NCI-H524 treated with DMSO at 0.1 percent for 48 hours (cell line): Measurements from ENCODE around the gene GCNT2.
"Not testable (repeated sequence)": the region's sequence is repeated elsewhere in the genome, so short reads cannot be mapped to it uniquely, and the experiment has no call there.

Experiments
- DNase-seq: peaks from one replicate; lab custom pipeline; 2025; lab: John Stamatoyannopoulos, UW

GCNT2 gene

GRCh38 chr6:10514049-10514780 lies 6.9 kb upstream of the GCNT2 start:
- DNase-seq: no peak

DNA sequence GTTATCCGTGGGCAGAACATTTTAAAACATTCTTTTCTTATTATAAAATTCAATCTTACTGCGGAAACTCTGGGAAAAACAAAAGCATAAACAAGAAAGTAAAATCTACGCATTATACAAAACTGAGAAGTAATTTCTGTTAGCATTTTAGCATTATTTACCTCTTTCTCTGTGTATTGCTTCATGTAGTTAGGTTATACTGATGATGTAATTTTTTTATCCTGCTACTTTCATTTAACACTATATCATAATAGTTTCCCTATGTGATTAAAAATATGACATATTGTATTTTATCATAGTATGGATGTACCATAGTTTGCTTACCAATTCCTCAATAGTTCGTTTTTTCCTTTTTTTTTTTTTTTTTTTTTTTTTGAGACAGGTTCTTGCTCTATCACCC lies 4.2 kb upstream of the GCNT2 start:
- DNase-seq: no peak

DNA sequence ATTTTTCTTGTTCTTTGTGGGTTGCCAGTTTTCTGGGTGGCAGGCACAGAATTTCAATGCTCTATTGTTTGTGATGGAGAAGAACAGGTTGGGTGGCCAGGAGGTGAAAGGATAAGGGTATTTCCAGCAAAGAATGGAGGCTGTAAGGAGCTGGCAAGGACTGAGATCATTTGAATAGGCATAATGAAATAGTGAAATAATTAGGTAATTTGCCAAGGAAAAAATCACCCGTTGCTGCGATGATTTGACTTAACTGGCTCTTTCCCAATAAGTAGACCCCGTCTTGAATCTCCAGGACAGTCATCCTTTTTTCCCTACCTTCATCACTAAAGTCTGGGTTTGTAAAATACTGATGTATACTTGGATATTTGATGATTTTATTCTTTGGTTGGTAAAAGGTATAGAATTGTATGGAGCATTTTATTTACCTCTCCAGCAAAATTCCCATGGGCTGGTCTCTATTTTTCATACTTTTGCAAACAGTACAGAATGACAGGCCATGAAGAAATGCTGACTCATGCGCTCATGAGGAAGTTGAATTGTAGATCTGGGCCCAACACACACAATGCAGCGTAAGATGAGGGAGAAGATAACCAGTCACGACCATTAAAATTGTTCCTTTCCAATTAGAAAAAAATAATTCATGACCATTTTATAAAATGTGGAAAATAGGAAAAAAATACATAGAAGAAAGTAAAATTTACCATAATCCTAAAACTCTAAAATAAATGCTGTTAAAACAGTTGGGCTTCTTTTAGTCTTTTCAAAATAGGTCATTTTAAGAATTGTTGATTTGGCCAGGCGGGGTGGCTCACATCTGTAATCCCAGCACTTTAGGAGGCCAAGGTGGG lies 2.4 kb upstream of the GCNT2 start:
- DNase-seq: no peak

- DNase-seq: not testable (repeated sequence)
Observed at GRCh38 chr6:10519408-10519697, 1.8 kb upstream of the GCNT2 start.

GRCh38 chr6:10520468-10520867 lies 683 bp upstream of the GCNT2 start:
- no peak for DNase-seq

GRCh38 chr6:10522929-10523573 lies 1.9 kb downstream of the GCNT2 start:
- DNase-seq: no peak

GRCh38 chr6:10526156-10526555 lies 5.0 kb downstream of the GCNT2 start:
- no peak for DNase-seq

DNA sequence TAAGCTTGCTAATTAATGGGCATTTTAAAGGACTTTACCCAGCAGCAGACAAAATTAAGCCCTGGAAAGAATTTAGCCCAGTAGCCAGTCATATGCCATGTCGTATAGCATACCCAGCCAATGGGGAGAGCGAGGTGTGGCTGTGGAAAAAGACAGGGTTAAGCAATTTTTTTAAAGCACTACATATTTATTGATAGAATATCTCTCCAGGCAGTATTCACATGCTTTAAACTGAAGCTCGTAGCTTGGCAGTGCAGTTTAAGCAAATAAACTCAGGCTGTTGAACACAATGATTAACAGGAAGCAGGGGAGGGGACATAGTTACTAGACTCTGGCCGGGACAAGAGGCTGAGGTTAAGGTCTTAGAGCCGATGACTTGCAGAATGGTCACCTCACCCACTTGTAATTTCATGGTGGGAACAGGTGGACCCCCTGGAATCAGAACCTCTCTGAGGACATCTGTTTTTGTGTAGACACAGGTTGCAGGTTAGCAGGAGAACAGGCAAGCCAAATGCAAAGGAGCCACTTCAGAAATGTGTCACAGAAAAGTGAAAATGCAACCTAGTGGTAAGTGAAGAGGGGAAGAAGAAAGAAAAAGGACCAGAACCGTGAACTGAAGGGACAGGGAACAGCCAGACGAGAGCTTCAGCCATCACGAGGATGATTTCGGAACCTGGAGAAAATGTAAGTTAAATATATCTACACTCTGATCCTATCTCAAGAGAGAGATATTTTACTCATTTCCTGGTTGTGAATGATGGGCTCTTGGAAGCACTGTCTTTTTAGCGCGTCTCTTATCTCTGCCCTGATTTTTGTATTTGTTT lies 7.2 kb downstream of the GCNT2 start:
- DNase-seq: no peak

GRCh38 chr6:10529231-10529801 lies 8.2 kb downstream of the GCNT2 start:
- DNase-seq: no peak

GRCh38 chr6:10529828-10530374 lies 8.8 kb downstream of the GCNT2 start:
- not testable (repeated sequence) for DNase-seq

DNA sequence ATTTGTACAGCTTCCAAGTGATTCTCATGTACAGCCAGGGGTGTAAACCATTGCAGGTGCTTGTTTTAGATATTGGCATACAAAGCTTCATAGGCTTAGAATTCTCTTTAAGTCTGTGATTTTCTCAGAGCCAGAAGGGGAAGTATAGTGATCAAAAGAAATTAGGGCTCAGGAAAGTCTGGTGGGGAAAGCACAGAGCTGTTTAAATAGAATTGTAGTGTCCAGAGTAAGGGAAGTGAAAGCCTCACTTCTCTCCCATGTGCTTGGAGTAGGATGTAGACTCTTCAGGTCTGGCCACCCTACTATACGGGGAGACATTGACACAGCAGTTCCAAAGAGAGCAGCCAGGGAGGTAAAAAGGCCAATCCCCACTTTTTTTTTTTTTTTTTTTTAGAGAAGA lies 10.4 kb downstream of the GCNT2 start:
- no peak for DNase-seq

DNA sequence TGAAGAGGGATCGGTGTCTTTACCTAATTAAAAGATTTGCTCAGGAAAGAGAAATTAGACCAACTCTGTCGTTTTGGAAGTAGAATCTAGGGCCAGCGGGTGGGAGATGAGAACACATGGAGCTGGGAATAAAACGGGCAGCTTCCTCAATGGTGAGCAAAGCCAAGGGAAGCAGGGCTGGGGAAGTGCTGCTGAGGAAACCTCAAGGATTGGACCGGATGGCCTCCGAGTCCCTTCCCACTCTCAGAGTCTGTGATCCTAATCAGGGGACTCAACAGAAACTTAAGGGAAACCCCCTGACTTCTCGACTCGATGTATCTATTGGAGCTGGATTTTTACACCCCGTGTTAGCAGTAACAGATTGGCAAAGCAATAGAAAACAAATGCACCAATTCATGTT lies 10.8 kb downstream of the GCNT2 start:
- no peak for DNase-seq

DNA sequence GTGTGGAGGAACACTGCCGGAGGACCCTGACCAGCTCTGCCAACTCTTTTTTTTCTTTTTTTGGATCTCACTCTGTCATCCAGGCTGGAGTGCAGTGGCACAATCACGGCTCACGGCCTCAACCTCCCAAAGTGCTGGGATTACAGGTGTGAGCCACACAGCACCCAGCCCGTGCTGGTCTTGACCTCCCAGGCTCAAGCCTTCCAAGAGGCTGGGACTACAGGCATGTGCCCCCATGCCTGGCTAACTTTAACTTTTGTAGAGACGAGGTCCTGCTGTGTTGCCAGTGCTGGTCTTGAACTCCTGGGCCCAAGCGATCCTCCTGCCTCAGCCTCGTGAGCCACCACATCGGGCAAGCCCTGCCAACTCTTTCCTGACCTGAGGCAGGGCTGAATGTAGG lies 11.2 kb downstream of the GCNT2 start:
- no peak for DNase-seq

- DNase-seq: no peak
Observed at GRCh38 chr6:10534419-10534762, 13.2 kb downstream of the GCNT2 start.

DNA sequence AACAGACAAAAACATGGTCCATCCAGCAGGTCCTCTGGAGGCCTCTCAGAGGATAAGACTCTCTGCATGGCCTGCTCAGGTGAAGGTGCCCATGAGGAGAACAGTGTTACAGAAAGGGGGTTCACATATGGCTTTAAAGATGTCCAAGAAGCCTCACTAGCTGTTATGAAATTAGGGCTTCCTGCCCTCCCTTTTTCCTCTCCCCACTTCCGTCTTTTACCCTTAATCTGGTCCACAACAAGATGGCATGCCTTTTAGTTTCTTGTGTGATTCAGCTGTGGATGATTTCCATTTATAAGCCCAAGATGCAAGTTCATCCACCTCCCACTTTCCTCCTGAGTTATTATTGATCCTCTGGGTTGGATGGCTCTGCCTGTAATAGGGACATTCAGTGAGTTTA lies 14.0 kb downstream of the GCNT2 start:
- DNase-seq: no peak

DNA sequence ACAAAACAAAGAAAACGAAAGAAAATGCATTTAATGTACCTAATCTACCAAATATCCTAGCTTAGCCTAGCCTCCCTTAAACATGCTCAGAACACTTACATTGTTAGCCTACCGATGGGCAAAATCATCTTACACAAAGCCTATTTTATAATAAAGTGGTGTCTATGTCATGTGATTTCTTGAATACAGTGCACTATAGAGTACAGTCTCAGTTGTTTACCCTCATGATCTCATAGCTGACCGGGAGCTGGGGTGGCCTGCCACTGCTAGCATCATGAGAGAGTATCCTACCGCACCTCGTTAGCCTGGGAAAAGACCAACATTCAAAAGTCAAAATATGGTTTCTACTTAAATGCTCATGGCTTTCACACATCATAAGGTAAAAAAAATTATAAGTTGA lies 16.6 kb downstream of the GCNT2 start:
- no peak for DNase-seq

- DNase-seq: no peak
Observed at GRCh38 chr6:10540073-10540746, 19.1 kb downstream of the GCNT2 start.

- DNase-seq: no peak
Observed at GRCh38 chr6:10541591-10541990, 20.4 kb downstream of the GCNT2 start.

DNA sequence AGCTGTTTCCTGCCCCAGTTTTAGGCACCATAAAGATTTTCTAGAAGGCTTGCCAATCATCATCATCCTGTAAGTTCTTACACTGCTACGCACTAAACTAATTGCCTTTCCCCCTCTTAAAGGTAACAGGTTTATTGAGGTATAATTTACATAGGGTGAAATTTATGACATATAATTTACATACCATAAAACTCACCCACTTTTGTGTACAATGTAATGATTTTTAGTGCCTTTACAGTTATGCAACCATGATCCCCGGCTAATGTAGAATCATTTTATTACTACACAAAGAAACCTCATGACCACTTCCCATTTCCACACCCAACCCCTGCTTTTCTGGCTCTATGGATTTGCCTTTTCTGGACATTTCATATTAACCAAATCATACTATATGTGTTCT lies 21.1 kb downstream of the GCNT2 start:
- DNase-seq: no peak

DNA sequence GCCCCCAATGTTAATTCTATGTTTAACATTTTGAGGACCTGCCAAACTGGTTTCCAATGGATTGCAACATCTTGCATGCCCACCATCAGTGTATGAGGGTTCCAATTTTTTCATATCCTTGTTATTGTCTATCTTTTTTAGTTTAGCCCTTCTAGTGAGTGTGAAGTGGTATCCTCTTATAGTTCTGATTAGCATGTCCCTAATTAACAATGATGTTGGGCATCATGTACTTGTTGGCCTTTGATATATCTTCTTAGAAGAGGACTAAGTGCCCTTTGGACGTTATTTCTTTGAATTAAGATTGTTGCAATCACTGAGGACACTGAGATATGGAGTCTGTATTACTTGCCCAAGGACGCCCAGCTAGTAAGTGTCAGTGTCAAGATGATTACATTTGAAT lies 22.3 kb downstream of the GCNT2 start:
- DNase-seq: no peak

DNA sequence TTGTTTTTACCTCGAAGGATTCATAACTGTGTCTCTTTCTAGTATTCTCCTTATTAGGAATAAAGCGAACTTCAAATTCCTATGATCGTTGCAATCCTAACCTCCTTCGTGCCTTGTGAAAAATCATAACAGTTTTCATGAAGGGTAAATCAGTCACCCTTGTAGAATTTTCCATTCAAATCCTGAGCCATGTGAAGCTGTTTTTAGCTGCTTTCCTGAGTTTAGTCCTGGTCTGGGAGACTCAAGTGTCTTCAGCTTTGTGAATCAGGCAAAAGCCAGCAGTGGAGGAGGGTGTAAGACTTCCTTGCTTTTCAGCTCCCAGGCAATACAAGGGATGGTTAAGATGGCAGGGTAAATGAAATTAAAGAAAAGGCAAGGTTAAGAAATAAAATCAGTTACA lies 24.3 kb downstream of the GCNT2 start:
- DNase-seq: no peak
